Panc1 (cell line): ENCODE results near the gene TSPAN5. TPM values are rescaled to one million over a fixed set of nuclear protein-coding genes. Genes with fewer than 3 reads are reported as not detected.

Source experiments
- ATAC-seq: fragments of 200-7000 bp; cut with Tn5 transposase; 2 replicates; pipeline ENCODE4 v1.9.1; 2020; ENCODE audit warnings: mild to moderate bottlenecking, moderate library complexity
- BruUV-seq: library from RNA; stranded (reverse); fragments of 400-500 nt; replicated peaks from 2 replicates; lab custom pipeline; 2021; lab: Mats Ljungman, UMichigan
- CTCF ChIA-PET: fragments of 300-600 bp; sonication (Branson Sonifier 250); formaldehyde crosslinking; loops from one replicate; lab custom pipeline; 2022; ENCODE audit warnings: antibody characterized with exemption; lab: Charles Lee
- POLR2A ChIA-PET: fragments of 300-600 bp; sonication (Branson Sonifier 250); formaldehyde crosslinking; loops from one replicate; lab custom pipeline; 2022; ENCODE audit warnings: antibody characterized with exemption; lab: Charles Lee
- DNase-seq: peaks from one replicate; pipeline ENCODE4 v3.0.0-alpha.2; 2010; ENCODE audit warnings: low read depth, low spot score
- H3K27ac ChIP-seq: 2 replicates; pipeline ENCODE4 v1.5.1; 2011; ENCODE audit warnings: mild to moderate bottlenecking, low read length, inconsistent platforms
- H3K27me3 ChIP-seq: fragments of 200-500 bp; sonication (Bioruptor generic); 2 replicates; pipeline ENCODE4 v1.6.0; 2014; ENCODE audit warnings: low read length, inconsistent platforms; ENCODE audit not compliant: control insufficient read depth, insufficient read depth
- H3K36me3 ChIP-seq: fragments of 200-500 bp; sonication (Bioruptor generic); 2 replicates; pipeline ENCODE4 v1.5.1; 2014; ENCODE audit warnings: inconsistent platforms, mild to moderate bottlenecking, low read length, moderate library complexity; ENCODE audit not compliant: control insufficient read depth, insufficient read depth
- H3K4me1 ChIP-seq: 2 replicates; pipeline ENCODE4 v1.5.1; 2011; ENCODE audit warnings: inconsistent platforms, mild to moderate bottlenecking, low read length, moderate library complexity; ENCODE audit not compliant: control insufficient read depth, insufficient read depth
- H3K4me3 ChIP-seq, 2 experiments: 2 replicates each; pipeline ENCODE4 v1.5.1; 2011 to 2012; ENCODE audit warnings: low read depth in 2 of 2, low read length in 2 of 2, mild to moderate bottlenecking in 2 of 2, inconsistent platforms in 1 of 2, moderate library complexity in 1 of 2
- H3K9me3 ChIP-seq: fragments of 200-500 bp; sonication (Bioruptor generic); 2 replicates; pipeline ENCODE4 v1.5.1; 2014; ENCODE audit warnings: low read depth, mild to moderate bottlenecking, inconsistent platforms, low read length, moderate library complexity; ENCODE audit not compliant: control insufficient read depth, insufficient read depth
- POLR2AphosphoS5 ChIP-seq: IDR thresholded peaks from 2 replicates; pipeline ENCODE4 v1.6.1; 2012; ENCODE audit warnings: mild to moderate bottlenecking, low read depth, low read length, moderate library complexity
- SIN3A ChIP-seq: IDR thresholded peaks from 2 replicates; pipeline ENCODE4 v1.6.1; 2012; ENCODE audit warnings: low read depth, mild to moderate bottlenecking, low read length, moderate library complexity, borderline replicate concordance; ENCODE audit not compliant: insufficient read depth
- TCF7L2 ChIP-seq: IDR thresholded peaks from 2 replicates; pipeline ENCODE4 v1.6.1; 2011; ENCODE audit warnings: mild to moderate bottlenecking, low read depth, low read length, inconsistent platforms
- in situ Hi-C: cut with HindIII; loops from 2 replicates; pipeline ENCODE4 v1.10.0; 2016; ENCODE audit warnings: low sequenced_read_pairs, low pct_unique_long_range_greater_than_20kb
- intact Hi-C: fragments of 100-400 bp; cut with micrococcal nuclease; formaldehyde crosslinking; loops from one replicate; pipeline ENCODE4 v1.10.0; 2022; ENCODE audit not compliant: unreplicated experiment
- total RNA-seq: library from RNA; stranded (reverse); gene quantifications from one replicate; pipeline ENCODE4 v1.2.1, GENCODE V29; 2021; ENCODE audit not compliant: unreplicated experiment
- TF ChIP-seq, protein P1 (sequence below), 2 experiments: IDR thresholded peaks; 2 replicates each; pipeline ENCODE4 v1.6.1; 2011 to 2012; ENCODE audit warnings: low read depth in 2 of 2, control low read depth in 1 of 2, low read length in 1 of 2, mild to moderate bottlenecking in 1 of 2, moderate library complexity in 1 of 2; ENCODE audit not compliant: insufficient read depth in 1 of 2
- TF ChIP-seq, protein P2 (sequence below): fragments of 450-650 bp; IDR thresholded peaks from 2 replicates; pipeline ENCODE4 v1.5.1; 2017; ENCODE audit warnings: mild to moderate bottlenecking

TSPAN5 gene
- total RNA-seq, 1 experiment from 2014 or later, result 61.9 TPM

DNA sequence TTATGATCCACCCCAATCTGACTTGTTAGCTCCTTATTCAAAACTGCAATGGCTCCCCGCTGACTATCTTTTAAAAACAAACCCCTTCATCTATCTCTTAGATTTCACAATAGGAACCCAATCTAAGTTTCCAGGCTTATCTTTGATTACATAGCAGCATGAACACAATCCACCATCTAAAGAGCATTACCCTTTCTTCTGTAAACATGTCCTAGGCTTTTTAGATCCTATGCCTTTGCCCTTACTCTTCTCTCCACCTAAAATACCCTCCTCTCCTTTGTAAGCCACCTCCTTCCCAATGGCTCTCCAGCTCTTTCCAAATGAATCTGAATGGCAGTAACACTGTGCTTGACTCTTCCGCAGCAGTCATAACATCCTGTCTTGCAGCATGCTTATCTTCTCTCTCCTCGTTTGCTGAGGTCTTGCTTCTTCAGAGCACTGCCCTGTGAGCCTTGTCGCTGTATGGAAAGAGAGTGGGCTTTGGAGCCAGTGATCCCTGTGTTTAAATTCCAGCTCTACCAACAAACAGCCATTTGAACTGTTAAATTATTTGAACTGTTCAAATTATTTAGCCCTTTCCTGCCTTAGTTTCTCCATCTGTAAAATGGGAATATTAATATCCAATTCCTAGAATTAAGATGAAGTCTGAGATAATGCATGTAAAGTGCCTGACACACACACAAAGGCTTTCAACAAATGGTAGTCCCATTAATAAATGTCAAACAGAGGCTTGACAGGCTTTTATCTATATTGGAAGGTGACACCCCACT lies 16.2 kb upstream of the TSPAN5 start:
- POLR2A ChIA-PET, result no interaction called here
- DNase-seq (no peak), ATAC-seq (no peak)
- Histone ChIP-seq H3K9me3 (no peaks in the 10 kb centered on the region), H3K4me3 (no peak overlapping the region), H3K27me3 (no peaks in the 10 kb centered on the region), H3K27ac (peak overlapping the region; percentile 9; the same call in 1 of the 2 replicates), H3K36me3 (no peaks in the 10 kb centered on the region), H3K4me1 (peaks cover 3% of the 10 kb centered on the region; the same call in 1 of the 2 replicates)
- BruUV-seq, result no TSS peak
- CTCF ChIA-PET, result no interaction called here
- no peak for TF ChIP-seq TCF7L2
- no peak for TF ChIP-seq POLR2AphosphoS5
- no peak for TF ChIP-seq SIN3A
- TF ChIP-seq, protein P1, sequence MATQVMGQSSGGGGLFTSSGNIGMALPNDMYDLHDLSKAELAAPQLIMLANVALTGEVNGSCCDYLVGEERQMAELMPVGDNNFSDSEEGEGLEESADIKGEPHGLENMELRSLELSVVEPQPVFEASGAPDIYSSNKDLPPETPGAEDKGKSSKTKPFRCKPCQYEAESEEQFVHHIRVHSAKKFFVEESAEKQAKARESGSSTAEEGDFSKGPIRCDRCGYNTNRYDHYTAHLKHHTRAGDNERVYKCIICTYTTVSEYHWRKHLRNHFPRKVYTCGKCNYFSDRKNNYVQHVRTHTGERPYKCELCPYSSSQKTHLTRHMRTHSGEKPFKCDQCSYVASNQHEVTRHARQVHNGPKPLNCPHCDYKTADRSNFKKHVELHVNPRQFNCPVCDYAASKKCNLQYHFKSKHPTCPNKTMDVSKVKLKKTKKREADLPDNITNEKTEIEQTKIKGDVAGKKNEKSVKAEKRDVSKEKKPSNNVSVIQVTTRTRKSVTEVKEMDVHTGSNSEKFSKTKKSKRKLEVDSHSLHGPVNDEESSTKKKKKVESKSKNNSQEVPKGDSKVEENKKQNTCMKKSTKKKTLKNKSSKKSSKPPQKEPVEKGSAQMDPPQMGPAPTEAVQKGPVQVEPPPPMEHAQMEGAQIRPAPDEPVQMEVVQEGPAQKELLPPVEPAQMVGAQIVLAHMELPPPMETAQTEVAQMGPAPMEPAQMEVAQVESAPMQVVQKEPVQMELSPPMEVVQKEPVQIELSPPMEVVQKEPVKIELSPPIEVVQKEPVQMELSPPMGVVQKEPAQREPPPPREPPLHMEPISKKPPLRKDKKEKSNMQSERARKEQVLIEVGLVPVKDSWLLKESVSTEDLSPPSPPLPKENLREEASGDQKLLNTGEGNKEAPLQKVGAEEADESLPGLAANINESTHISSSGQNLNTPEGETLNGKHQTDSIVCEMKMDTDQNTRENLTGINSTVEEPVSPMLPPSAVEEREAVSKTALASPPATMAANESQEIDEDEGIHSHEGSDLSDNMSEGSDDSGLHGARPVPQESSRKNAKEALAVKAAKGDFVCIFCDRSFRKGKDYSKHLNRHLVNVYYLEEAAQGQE (IDR thresholded peaks at IDR 0.05; ENCODE audit: insufficient read depth in 1 of 2, low read depth in 2 of 2, low read length in 1 of 2), result no peak
- TF ChIP-seq, protein P2, sequence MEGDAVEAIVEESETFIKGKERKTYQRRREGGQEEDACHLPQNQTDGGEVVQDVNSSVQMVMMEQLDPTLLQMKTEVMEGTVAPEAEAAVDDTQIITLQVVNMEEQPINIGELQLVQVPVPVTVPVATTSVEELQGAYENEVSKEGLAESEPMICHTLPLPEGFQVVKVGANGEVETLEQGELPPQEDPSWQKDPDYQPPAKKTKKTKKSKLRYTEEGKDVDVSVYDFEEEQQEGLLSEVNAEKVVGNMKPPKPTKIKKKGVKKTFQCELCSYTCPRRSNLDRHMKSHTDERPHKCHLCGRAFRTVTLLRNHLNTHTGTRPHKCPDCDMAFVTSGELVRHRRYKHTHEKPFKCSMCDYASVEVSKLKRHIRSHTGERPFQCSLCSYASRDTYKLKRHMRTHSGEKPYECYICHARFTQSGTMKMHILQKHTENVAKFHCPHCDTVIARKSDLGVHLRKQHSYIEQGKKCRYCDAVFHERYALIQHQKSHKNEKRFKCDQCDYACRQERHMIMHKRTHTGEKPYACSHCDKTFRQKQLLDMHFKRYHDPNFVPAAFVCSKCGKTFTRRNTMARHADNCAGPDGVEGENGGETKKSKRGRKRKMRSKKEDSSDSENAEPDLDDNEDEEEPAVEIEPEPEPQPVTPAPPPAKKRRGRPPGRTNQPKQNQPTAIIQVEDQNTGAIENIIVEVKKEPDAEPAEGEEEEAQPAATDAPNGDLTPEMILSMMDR, result no peak
- intact Hi-C loops, result no loop called here
- in situ Hi-C loops, result no loop called here

DNA sequence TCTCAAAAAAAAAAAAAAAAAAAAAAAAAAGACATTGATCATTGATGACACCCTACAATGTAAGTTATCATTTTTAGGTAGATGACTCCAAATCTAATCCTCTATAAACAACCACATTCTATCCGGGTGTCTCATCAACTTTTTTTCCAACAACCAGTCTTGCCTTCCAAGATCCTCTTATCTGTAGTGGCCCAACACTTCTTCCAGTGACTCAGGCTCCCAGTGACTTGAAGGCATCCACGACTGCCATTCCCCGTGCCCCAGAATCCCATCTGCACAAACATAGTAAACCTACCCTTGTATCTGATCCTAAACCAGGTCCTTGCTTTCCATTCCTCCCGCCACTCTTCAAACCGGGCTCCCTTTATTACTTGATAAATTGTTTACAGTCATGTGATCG lies 15.6 kb upstream of the TSPAN5 start:
- Histone ChIP-seq H3K4me1 (peaks cover 3% of the 10 kb centered on the region; the same call in 1 of the 2 replicates), H3K27me3 (no peaks in the 10 kb centered on the region), H3K27ac (peak overlapping the region; percentile 9; the same call in 1 of the 2 replicates), H3K4me3 (no peak overlapping the region), H3K36me3 (no peaks in the 10 kb centered on the region), H3K9me3 (no peaks in the 10 kb centered on the region)
- intact Hi-C loops, result no loop called here
- ATAC-seq (no peak), DNase-seq (no peak)
- TF ChIP-seq POLR2AphosphoS5 (no peak), TCF7L2 (no peak), SIN3A (no peak)
- TF ChIP-seq, protein P2, result no peak
- TF ChIP-seq, protein P1 (IDR thresholded peaks at IDR 0.05; ENCODE audit: insufficient read depth in 1 of 2, low read depth in 2 of 2, low read length in 1 of 2), result no peak
- in situ Hi-C loops, result no loop called here
- CTCF ChIA-PET, result no interaction called here
- no TSS peak for BruUV-seq
- POLR2A ChIA-PET, result no interaction called here
